Activated T-helper 1 cell treated with Interleukin-2 at 50 U/mL for 16 hours (primary cell): ENCODE measurements around the gene AP2A2.

ENCODE experiments used
- DNase-seq: peaks from one replicate; pipeline ENCODE4 v3.0.0-alpha.2; 2020; ENCODE audit warnings: low read depth

Gene AP2A2

DNA sequence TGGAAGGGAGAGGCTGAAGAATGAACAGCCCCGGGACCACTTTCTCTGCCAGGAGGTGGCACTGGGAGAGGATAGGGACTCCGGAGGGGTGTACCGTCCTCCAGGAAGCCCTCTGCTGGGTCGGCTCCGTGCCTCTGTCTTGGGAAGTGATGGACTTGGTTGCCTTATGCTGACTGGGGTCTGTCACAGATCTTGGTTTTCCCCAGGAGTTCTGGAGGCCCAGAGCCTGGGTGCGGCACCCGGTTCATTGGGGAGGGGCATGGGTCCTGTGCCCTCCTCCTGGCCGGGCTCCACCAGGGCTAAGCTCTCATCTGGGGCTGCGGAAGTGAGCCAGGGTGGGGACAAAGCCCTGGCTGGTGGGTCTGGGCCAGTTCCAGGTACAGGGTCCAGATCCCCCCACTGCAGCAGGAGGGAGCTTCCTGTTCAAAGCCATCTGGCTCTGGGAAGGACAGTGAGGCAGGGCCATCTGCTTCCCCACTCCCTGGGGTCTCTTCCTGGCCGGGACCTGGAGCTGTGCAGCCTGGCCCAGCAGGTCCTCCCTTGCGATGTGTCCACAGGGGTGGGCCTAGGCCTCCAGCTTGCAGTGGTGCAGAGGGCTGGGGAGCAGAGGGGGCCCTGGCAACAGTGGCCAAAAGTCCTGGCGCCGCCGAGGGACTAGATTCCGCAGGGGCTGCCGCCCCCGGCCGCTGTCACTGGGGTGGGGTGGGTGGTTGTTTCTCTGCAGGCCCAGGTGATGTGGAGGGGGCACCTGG lies 1.1 kb upstream of the AP2A2 start:
- no peak for DNase-seq

DNA sequence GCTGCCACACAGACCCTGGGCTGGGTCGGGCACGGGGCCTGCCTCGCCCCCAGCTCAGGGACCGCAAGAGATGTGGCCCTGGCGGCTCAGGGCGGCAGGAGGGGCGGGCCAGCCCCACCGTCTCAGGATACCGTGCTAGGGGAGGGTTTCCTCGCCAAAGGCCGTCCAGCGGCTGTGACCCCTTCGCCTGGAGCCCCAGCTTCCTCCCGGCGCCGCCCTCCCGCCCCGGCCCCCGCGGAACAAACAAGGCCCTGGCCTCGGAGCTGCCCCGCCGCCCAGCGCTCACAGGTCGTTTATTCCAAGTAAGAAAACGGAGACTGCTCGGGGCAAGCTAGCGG lies 543 bp upstream of the AP2A2 start:
- DNase-seq = no peak

DNA sequence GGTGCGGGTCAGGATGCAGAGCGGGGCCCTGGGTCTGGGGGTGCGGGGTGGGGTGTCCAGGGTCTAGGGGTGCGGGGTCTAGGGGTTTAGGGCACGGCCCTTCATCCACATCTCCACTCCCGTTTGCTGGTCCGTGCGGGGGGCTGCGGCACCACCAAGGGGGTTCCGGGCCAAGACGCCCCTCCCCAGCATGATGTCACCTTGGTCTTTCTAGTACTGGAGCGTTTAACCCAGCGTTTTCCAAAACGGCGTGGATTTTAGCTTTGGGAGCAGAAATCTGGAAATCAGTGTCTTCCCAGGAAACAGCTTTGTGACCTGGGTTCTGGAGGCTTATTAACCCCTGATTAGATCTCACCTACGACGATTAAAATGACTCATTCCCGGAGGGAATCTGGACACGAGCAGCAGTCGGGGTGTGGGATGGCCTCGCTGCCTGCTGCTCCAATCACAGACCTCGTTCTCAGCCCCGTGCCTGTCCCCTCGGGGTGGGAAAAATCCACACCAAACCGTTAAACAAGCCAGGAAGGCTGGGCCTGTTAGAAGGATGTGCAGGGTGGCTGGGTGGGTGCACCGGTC lies 759 bp downstream of the AP2A2 start:
- DNase-seq = no peak

DNA sequence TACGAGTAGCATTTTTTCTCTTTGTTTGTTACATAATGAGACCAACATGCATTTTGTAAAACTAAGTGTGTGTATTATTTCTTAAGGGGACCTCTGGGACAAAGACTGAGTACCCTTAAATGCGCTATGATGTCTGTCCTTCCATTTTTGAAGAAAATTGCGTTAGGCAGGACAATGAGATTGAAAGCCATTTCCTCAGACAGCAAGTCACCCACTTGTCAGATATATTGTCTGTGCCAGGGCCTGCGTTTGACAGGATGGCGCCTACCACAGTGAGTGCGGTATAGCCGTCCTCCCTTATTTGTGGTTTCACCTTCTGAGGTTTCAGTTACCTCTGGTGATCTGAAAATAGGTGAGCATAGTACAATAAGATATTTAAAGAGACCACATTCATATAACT lies 2.2 kb downstream of the AP2A2 start:
- no peak for DNase-seq

DNA sequence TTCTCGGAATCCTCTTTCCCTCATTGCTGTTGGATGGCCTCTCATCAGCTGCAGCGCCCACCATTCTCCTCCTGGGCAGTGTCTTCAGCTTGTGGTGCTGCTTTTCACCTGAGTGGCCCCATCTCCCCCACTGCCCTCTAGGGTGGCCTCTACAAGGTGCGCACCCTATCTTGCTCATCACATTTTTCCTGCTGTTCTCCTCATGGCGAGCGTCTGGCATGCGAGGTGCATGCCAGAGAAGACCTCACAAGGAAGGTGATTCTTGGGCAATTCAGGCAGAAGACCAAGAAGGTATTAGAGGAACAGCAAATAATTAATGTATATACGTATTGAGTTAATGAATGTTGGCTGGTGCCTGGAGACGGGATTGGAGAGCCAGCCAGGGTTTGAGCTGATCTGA lies 3.1 kb downstream of the AP2A2 start:
- DNase-seq = no peak

DNA sequence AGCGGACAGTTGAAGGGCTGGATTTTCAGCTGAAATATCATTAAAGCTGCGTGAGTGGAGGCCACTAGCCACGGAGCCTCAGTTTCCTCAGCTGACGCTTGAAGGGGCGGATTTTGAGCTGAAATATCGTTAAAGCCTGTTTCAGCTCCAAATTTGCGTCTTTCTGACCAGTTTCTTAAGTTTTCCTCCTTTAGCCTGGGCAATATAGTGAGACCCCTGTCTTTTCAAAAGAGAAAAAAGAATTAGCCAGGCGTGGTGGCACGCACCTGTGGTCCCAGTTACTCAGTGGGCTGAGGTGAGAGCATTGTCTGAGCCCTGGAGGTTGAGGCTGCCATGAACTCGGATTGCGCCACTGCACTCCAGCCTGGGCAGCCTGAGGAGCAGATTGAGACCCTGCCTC lies 3.7 kb downstream of the AP2A2 start:
- DNase-seq = no peak

DNA sequence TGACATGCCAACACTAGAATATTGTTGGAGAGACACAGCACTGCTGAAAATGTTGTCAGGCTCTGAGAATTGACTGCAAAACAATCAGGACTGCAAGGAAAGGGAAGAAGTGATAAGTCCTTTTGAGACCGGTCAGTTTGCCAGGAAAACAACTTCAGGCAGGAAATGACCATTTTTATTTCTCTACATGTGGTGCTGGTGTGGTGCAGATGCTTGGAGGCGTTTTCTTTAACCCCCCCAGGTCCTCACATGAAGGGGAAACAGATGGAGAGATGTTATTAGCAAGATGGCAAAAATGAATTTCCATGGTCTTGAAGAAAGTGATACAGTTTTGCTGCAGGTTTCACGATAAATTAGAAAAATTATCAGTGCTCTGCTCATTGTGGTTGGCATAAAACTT lies 5.7 kb downstream of the AP2A2 start:
- DNase-seq = no peak

DNA sequence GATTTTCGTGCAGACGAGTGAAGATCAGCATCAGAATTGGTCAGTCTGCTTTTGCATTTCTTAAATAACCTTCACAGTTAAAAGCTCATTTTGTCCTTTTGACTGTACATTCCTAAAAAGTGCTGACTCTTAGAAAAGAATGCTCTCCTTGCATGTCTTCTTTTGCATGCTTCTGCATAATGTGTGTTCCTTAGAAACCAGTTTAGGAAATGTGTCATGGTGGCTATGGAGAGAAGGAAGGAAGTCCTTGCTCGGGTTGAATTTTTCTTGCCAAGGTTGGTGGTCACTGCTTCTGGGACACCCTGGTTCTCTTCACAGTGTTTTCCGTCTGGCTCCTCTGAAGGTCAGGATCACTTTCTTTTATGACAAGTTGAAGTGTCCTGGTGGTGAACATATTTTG lies 6.8 kb downstream of the AP2A2 start:
- DNase-seq = no peak

DNA sequence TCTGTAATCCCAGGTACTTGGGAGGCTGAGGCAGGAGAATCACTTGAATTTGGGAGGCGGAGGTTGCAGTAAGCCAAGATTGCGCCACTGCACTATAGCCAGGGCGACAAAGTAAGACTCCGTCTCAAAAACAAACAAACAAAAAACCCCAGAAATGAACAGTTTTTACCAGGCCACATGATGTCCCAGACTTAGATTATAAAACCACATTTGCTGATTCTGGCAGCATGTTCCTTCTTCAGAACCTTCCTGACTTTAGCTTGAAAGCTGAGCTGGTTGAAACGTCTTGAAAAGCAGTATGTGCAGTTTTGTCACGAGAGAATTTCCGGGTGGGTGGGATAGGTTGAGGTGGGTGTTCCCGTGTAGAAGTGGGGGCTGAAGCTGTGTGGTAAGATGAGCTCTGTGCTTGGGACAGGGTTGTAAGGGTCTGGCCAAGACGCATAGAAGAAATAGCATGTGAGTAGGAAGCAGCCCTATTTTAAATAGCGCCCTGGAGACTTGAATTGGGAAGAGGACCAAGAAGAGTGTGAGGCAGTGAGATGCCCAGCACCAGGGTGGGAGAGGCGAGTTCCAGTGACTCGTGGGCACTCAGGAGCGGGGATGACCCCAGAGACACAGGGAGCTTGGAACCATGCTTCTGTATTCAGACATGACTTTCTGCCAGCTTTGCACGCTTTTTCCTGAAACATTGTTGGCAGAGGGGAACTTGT lies 7.6 kb downstream of the AP2A2 start:
- DNase-seq = no peak

DNA sequence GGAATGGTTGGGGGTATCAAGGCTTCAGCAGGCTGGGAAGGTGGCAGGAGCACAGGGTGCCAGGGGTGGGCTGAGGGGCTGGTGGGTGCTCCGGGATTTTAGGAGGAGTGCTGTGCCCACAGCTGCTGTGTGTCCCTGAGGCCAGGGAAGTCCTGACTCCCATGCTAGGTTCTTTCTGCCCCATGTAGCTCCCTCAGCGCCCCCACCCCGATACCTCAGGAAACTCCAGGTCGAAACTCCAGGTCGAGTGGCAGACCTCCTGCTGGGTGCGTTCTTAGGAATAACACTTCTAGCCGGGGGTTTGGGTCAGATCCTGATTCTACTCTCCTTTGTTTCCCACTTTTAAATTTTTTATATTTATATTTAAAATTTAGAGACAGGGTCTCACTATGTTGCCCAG lies 8.3 kb downstream of the AP2A2 start:
- DNase-seq = no peak

DNA sequence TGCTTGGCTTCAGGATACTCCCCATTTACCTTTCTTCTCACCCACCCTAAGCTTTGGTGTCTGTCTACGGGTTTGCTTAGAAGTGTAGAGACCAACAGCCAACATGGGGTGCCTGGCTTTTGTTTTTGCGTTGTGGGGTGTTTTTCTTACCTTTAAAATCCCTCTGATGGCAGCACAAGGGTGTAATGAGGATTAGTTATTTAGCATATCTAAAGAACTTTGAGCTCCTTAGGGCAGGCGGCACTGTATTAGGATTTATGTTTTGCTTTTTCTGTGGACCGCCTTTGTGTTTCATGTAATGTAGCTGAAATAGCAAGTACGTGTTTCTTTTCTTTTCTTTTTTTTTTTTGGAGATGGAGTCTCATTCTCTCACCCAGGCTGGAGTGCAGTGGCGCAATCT lies 8.9 kb downstream of the AP2A2 start:
- no peak for DNase-seq

DNA sequence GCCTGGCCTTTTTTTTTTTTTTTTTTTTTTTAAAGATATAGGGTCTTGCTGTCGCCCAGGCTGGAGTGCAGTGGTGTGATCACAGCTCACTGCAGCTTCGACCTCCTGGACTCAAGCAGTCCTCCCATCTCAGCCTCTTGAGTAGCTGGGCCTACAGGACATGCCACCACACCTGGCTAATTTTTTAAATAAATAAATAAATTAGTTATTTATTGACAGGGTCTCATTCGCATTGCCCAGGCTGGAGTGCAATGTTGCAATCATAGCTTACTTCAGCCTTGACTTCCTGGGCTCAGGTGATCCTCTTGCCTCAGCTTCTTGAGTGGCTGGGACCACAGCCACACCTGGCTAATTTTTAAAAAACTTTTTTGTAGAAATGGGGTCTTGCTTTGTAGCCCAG lies 10.5 kb downstream of the AP2A2 start:
- DNase-seq = no peak

DNA sequence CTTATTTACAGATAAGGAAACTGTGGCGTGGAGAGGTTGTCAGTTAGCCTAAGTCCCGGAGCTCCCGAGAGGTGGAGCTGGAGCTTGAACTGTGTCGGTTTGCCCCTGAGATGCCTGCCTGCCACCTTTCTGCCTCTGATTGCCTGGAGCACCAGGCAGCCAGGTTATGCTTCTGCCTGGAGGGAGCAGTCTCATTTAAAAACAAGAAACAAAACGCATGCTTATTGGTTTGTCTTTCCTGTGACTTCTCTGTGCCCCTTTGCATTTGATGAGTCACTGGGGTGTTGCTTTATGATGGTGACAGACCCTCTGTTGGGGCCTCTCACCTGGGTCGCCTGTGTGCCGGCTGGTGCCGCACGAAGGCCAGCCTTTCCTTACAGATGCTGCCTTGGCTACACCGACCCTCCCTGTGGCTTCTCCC lies 12.2 kb downstream of the AP2A2 start:
- no peak for DNase-seq

DNA sequence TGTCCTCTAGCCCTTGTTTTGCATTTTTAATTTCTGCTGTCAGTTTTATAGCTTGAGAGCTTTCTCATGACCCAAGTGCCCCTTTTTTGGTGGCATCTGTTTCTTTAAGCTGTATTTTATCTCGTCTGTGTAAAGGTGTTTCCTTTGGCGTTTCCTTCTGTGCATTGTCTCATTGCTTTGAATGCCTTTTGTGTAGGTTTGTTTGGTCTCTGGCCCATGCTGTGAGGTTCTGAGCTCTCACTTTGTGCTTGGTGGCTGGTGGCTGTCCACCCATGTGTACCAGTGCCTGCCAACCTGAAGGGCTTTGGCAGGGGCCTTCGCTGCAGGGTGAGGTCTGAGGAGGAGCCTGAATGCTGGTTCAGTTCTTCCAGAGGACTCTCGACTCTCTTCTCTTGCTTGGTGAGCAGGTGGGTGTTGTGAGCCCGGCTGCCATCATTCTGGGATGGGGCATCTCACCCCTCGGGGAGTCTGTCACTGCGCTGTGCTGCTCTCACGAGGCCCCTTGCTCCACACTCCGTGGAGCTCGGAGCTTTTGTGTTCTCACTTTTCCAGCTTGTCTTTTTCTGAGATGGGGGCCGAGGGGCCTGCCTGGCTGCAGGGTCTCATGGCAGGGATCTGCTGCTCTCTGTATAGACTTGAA lies 14.9 kb downstream of the AP2A2 start:
- DNase-seq = no peak

DNA sequence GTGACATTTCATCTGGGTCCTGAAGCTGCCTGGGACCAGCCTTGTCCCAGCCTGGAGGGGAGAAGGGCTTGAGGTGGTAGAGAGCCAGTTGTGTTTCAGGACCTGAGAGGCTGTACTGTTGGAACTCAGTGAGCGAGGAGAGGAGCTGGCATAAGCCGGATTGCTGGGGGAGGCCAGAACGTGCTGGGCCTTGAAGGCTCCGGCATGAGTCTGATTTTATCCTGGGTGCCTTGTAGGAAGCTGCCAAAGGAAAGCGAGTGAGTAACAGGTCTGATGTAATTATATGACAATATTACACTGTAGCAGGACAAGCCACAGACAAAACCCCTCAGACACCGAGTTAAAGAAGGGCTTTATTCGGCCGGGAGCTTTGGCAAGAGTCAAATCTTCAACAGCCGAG lies 17.2 kb downstream of the AP2A2 start:
- DNase-seq = no peak

DNA sequence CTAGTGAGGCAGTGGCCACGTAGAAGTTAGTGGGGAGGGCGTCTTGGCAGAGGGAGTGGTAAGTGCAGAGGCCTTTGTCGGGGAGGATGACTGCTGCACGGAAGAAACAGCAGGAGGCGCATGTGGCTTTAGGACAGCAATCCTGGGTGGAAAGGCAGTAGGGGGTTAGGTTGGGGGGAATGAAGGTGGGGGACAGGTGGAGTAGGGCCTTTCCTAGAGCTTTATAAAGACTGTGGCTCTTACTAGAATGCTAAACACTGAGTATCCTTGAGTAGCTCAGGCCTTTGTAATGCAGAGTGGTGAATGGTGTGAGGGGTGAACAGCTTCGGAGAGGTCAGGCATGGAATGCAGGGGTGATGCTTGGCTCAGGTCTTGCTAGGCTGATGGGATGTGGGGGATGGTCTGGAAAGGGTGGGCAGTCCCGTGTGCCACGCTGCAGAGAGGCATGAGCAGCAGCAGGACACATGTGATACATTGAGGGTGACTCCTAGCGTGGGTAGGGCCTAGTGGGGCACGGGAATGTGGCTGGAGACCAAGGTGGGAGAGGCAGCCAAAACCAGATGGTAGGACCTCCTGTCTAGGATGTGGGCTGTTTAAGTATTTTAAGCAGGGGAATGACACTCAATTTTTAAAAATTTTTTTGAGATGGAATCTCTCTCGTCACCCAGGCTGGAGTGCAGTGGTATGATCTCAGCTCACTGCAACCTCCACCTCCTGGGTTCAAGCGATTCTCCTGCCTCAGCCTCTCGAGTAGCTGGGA lies 19.2 kb downstream of the AP2A2 start:
- DNase-seq = no peak

DNA sequence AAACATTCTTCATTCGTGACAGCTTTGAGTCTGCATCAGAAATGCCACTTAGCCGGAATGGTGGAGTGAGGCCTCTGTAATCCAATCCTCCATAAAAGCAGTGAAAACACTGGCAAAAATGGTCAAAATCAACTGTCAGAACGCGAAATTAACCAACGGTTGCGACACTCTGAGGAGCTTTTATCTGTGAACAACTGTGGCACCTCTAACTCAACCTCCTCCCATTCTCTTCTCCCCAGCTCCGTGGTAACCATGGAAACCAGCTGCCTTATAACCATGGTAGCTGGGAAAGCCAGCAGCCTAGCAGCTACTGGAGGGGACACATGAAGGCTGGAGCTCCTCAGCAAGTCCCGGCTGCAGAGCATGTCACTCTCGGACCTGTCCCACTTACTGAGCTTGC lies 20.3 kb downstream of the AP2A2 start:
- no peak for DNase-seq

DNA sequence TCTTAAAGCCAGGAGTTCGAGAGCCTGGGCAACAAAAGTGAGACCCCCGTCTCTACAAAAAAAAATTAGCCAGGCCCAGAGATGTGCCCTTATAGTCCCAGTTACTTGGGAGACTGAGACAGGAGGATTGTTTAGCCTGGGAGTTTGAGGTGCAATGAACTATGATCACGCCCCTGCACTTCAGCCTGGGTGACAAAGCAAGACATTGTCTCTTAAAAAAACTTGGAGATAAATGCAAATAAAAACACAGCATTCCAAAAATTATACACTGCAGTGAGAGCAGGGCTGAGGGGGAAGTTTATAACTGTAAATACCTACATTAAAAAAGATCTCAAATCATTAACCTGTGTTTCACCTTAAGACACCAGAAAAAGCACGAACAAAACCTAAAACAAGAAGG lies 22.1 kb downstream of the AP2A2 start:
- no peak for DNase-seq

DNA sequence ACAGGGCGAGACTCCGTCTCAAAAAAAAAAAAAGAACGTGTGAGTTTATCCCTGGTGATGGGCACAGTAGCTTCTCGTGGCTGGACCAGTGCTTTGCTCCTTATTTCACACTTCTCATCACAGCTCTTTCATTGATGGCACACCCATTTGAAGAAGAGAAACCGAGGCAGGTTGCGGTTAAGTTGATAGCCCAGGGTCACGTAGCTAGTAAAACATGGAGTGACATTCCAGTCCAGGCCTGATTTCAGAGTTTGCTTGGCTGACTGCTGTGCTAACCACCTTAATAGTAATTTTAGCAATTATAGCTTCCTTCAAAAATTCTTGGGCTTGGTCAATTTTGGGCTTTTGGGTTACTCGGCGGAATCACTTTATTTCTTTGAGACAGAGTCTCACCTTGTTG lies 25.8 kb downstream of the AP2A2 start:
- no peak for DNase-seq

DNA sequence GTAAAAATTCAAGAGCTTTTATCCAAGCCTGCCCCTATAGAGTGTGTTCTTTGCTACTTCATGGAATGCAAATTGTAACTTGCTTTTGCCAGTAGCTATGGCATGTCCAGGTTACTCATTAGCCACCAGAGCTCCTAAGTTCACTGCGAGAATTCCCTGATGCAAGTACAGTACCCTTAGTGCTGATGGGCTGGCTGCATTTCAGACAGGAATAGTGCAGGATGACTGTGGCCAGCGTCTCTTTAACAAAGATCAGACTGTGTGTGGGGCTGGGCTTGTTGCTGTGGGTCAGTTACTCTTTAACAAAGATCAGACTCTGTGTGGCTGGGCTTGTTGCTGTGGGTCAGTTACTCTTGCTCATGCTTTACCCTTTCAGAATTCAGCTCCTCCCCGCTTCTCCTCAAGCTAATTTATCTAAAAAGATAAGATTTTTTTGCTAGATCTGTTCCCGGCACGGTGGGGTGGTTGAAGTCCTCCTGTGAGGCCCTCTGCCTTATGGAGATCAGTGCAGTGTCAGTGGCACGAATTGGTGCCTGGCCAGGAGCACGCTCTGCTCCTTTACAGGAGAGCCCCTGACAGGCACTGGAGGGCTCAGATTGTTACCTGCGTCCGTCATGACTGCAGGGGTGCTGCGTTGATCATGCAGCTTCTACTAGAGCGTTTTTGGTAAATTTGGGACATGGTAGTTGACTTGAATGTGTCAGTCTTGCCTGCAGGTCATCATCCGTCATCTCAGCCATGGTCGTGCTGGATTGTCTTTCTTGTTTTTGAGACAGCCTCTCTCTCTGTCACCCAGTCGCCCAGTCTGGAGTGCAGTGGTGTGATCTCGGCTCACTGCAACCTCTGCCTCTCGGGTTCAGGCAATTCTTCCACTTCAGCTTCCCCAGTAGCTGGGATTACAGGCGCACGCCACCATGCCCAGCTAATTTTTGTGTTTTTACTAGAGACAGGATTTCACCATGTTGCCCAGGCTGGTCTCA lies 27.0 kb downstream of the AP2A2 start:
- DNase-seq = no peak

DNA sequence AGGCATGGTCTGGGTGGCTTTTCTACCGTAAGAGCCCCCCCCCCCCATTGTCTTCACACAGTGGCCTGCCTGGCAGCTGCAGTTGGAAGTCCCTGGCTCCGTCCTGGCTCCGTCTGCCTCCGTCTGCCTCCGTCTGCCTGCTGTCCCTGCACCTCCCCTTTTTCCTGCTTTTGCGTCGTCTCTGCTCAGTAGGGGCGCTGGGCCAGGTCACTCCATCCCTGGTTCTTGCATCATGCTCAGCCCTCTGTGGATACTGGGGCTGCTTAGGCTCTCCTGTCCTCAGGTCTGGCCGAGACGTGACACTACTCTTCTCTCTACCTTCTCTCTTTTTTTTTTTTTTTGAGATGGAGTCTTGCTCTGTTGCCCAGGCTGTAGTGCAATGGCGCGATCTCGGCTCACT lies 27.8 kb downstream of the AP2A2 start:
- no peak for DNase-seq
